HG03575 (cell line): ENCODE results near the gene CST5.
"Not testable (repeated sequence)": the region's sequence is repeated elsewhere in the genome, so short reads cannot be mapped to it uniquely, and the experiment has no call there.

ENCODE experiments used
- ATAC-seq: cut with Tn5 transposase; IDR thresholded peaks from one replicate; pipeline ENCODE4 v1.9.1; 2021; ENCODE audit not compliant: unreplicated experiment, insufficient number of reproducible peaks, low FRiP score; ENCODE audit errors: extremely low read depth

The CST5 gene

GRCh38 chr20:23879328-23879798, at the start of gene CST5:
TSS of gene CST5 (minus strand) at chr20:23879748. CDS start at chr20:23879676, 72 bp downstream.
- no peak for ATAC-seq

GRCh38 chr20:23928788-23929187, 49.2 kb upstream of the CST5 start:
- no peak for ATAC-seq

GRCh38 chr20:23928353-23928752, 48.8 kb upstream of the CST5 start:
- ATAC-seq, result no peak

- no peak for ATAC-seq
Observed at GRCh38 chr20:23926944-23927872, 47.7 kb upstream of the CST5 start.

- ATAC-seq, result no peak
Observed at GRCh38 chr20:23926526-23926880, 47.0 kb upstream of the CST5 start.

- no peak for ATAC-seq
Observed at GRCh38 chr20:23925789-23926525, 46.4 kb upstream of the CST5 start.

- ATAC-seq, result no peak
Observed at GRCh38 chr20:23924751-23925150, 45.2 kb upstream of the CST5 start.

- no peak for ATAC-seq
Observed at GRCh38 chr20:23923891-23924435, 44.4 kb upstream of the CST5 start.

- no peak for ATAC-seq
Observed at GRCh38 chr20:23923311-23923710, 43.8 kb upstream of the CST5 start.

- ATAC-seq, result no peak
Observed at GRCh38 chr20:23920408-23921325, 41.1 kb upstream of the CST5 start.

- no peak for ATAC-seq
Observed at GRCh38 chr20:23918896-23919295, 39.3 kb upstream of the CST5 start.

- ATAC-seq, result no peak
Observed at GRCh38 chr20:23918101-23918862, 38.7 kb upstream of the CST5 start.

- no peak for ATAC-seq
Observed at GRCh38 chr20:23917024-23917725, 37.6 kb upstream of the CST5 start.

- no peak for ATAC-seq
Observed at GRCh38 chr20:23915844-23916243, 36.3 kb upstream of the CST5 start.

GRCh38 chr20:23914469-23914868, 34.9 kb upstream of the CST5 start:
- not testable (repeated sequence) for ATAC-seq

GRCh38 chr20:23910210-23910609, 30.7 kb upstream of the CST5 start:
- no peak for ATAC-seq

- no peak for ATAC-seq
Observed at GRCh38 chr20:23909390-23909789, 29.8 kb upstream of the CST5 start.

- no peak for ATAC-seq
Observed at GRCh38 chr20:23907579-23907978, 28.0 kb upstream of the CST5 start.
